PC-9 (cell line): Measurements from ENCODE around the gene CDIPT. TPM values are rescaled to one million over a fixed set of nuclear protein-coding genes. Genes with fewer than 3 reads are reported as not detected.

Source experiments
- BruUV-seq: library from RNA; stranded (reverse); fragments of 400-500 nt; replicated peaks from 2 replicates; lab custom pipeline; 2021; lab: Mats Ljungman, UMichigan
- CTCF ChIA-PET: fragments of 300-600 bp; sonication (Branson Sonifier 250); formaldehyde crosslinking; loops from one replicate; lab custom pipeline; 2022; ENCODE audit warnings: antibody characterized with exemption; lab: Charles Lee
- POLR2A ChIA-PET: fragments of 300-600 bp; sonication (Branson Sonifier 250); formaldehyde crosslinking; loops from one replicate; lab custom pipeline; 2022; ENCODE audit warnings: antibody characterized with exemption; ENCODE audit not compliant: unreplicated experiment; lab: Charles Lee
- DNase-seq, 2 experiments: peaks; one replicate each; pipeline versions ENCODE4 v3.0.0 to v3.0.0-alpha.2; 2015 to 2022; ENCODE audit warnings: mixed read lengths in 1 of 2
- H2AFZ ChIP-seq: fragments of 200-600 bp; sonication (generic); 2 replicates; pipeline ENCODE4 v1.8.1; 2017; ENCODE audit warnings: antibody characterized with exemption
- H3F3A ChIP-seq: fragments of 200-600 bp; sonication (generic); 2 replicates; pipeline ENCODE4 v1.8.1; 2017; ENCODE audit warnings: antibody characterized with exemption, mild to moderate bottlenecking, low read depth; ENCODE audit not compliant: insufficient read depth
- H3K27ac ChIP-seq: fragments of 200-600 bp; sonication (generic); 2 replicates; pipeline ENCODE4 v1.6.1; 2016; ENCODE audit warnings: mixed run types
- H3K27me3 ChIP-seq: fragments of 200-600 bp; sonication (generic); 2 replicates; pipeline ENCODE4 v1.6.1; 2016; ENCODE audit warnings: low read depth, mixed run types; ENCODE audit not compliant: insufficient read depth
- H3K36me3 ChIP-seq: fragments of 200-600 bp; sonication (generic); 2 replicates; pipeline ENCODE4 v1.6.1; 2016; ENCODE audit warnings: low read depth, mixed run types
- H3K4me1 ChIP-seq: fragments of 200-600 bp; sonication (generic); replicated peaks from 2 replicates; pipeline ENCODE4 v1.6.1; 2016; ENCODE audit warnings: mixed run types; ENCODE audit not compliant: insufficient read depth
- H3K4me2 ChIP-seq: fragments of 200-600 bp; sonication (generic); 2 replicates; pipeline ENCODE4 v1.6.1; 2017; ENCODE audit warnings: mixed run types
- H3K4me3 ChIP-seq: fragments of 200-600 bp; sonication (generic); 2 replicates; pipeline ENCODE4 v1.6.1; 2016; ENCODE audit warnings: mixed run types
- H3K79me2 ChIP-seq: fragments of 200-600 bp; sonication (generic); 2 replicates; pipeline ENCODE4 v1.6.1; 2017; ENCODE audit warnings: low read depth, mixed run types
- H3K9me2 ChIP-seq: fragments of 200-600 bp; sonication (generic); 2 replicates; pipeline ENCODE4 v1.8.1; 2017; ENCODE audit warnings: mild to moderate bottlenecking; ENCODE audit not compliant: insufficient read depth
- H3K9me3 ChIP-seq: fragments of 200-600 bp; sonication (generic); 2 replicates; pipeline ENCODE4 v1.8.1; 2016; ENCODE audit warnings: low read depth; ENCODE audit not compliant: insufficient read depth
- H4K20me1 ChIP-seq: fragments of 200-600 bp; sonication (generic); 2 replicates; pipeline ENCODE4 v1.8.1; 2017; ENCODE audit not compliant: insufficient read depth
- EZH2 ChIP-seq: fragments of 200-600 bp; sonication (generic); IDR thresholded peaks from 2 replicates; pipeline ENCODE4 v1.8.0; 2017; ENCODE audit warnings: antibody characterized with exemption, low read depth
- intact Hi-C: fragments of 100-400 bp; cut with micrococcal nuclease; formaldehyde crosslinking; loops from one replicate; pipeline ENCODE4 v1.10.0; 2022; ENCODE audit not compliant: unreplicated experiment
- total RNA-seq: library from RNA; stranded (reverse); gene quantifications from 2 replicates; pipeline ENCODE4 v1.2.3, GENCODE V29; 2021
- TF ChIP-seq, protein P1 (sequence below): fragments of 200-600 bp; sonication (generic); conservative IDR thresholded peaks from 2 replicates; pipeline ENCODE4 v1.6.1; 2017; ENCODE audit warnings: mixed run types, antibody characterized with exemption, mild to moderate bottlenecking, moderate library complexity

Gene CDIPT
- total RNA-seq, 1 experiment from 2014 or later: 90.6 TPM

GRCh38 chr16:29899516-29900101, 36.6 kb upstream of the CDIPT start, which contains the start of gene SEZ6L2:
TSS of gene SEZ6L2 (minus strand) at chr16:29899550. CDS start at chr16:29899019, 531 bp downstream.
- CTCF ChIA-PET: interaction anchor here (0.6 to 1.8 kb wide), 12 partner anchors 9 to 177 kb away, joined by 3 to 11 read pairs (median 6); partner anchors contain the start of genes PAGR1, TAOK2 and TMEM219
- POLR2A ChIA-PET: interaction anchor here (0.6 to 1.7 kb wide), 10 partner anchors 13 to 471 kb away, joined by 4 to 30 read pairs (median 6); partner anchors contain the start of gene TAOK2
- TF ChIP-seq EZH2: no peak
- TF ChIP-seq, protein P1, sequence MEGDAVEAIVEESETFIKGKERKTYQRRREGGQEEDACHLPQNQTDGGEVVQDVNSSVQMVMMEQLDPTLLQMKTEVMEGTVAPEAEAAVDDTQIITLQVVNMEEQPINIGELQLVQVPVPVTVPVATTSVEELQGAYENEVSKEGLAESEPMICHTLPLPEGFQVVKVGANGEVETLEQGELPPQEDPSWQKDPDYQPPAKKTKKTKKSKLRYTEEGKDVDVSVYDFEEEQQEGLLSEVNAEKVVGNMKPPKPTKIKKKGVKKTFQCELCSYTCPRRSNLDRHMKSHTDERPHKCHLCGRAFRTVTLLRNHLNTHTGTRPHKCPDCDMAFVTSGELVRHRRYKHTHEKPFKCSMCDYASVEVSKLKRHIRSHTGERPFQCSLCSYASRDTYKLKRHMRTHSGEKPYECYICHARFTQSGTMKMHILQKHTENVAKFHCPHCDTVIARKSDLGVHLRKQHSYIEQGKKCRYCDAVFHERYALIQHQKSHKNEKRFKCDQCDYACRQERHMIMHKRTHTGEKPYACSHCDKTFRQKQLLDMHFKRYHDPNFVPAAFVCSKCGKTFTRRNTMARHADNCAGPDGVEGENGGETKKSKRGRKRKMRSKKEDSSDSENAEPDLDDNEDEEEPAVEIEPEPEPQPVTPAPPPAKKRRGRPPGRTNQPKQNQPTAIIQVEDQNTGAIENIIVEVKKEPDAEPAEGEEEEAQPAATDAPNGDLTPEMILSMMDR: peak; percentile 68
- peak; percentile 90 to 91 for DNase-seq
- Histone ChIP-seq H3K4me2 (peak within 1 kb of the TSS; percentile 100), H3K79me2 (0 out of 2 replicates have a peak, but pooled peaks cover 5% of the 10 kb centered on the region), H3K36me3 (no peaks in the 10 kb centered on the region), H3F3A (peaks cover 10% of the 10 kb centered on the region), H3K27ac (peak within 1 kb of the TSS; percentile 51), H2AFZ (peak within 1 kb of the TSS; percentile 89), H4K20me1 (no peaks in the 10 kb centered on the region), H3K9me3 (no peaks in the 10 kb centered on the region), H3K9me2 (no peaks in the 10 kb centered on the region), H3K4me1 (peaks cover 16% of the 10 kb centered on the region; the same call in 1 of the 2 replicates), H3K4me3 (peak within 1 kb of the TSS; percentile 72), H3K27me3 (no peaks in the 10 kb centered on the region)
- no TSS peak for BruUV-seq
- intact Hi-C loops: loop anchor here (1.0 to 5.0 kb wide), 4 partner anchors 37 to 97 kb away; partner anchors contain the start of genes CDIPT, INO80E, MVP and TAOK2

- ChIA-PET CTCF (interaction anchor here (0.6 to 1.8 kb wide), 9 partner anchors 11 to 120 kb away, joined by 3 to 11 read pairs (median 6); partner anchors contain the start of genes PAGR1, TAOK2 and TMEM219), POLR2A (interaction anchor here (0.6 to 1.7 kb wide), 8 partner anchors 12 to 472 kb away, joined by 4 to 30 read pairs (median 6); partner anchors contain the start of gene TAOK2)
- Histone ChIP-seq H3K79me2 (0 out of 2 replicates have a peak, but pooled peaks cover 5% of the 10 kb centered on the region), H3K9me2 (no peaks in the 10 kb centered on the region), H3K27ac (peak overlapping the region; percentile 51), H3K36me3 (no peaks in the 10 kb centered on the region), H3F3A (peaks cover 10% of the 10 kb centered on the region), H2AFZ (peak overlapping the region; percentile 89), H4K20me1 (no peaks in the 10 kb centered on the region), H3K27me3 (no peaks in the 10 kb centered on the region), H3K4me3 (peak overlapping the region; percentile 72), H3K9me3 (no peaks in the 10 kb centered on the region), H3K4me2 (peak overlapping the region; percentile 100), H3K4me1 (peaks cover 16% of the 10 kb centered on the region; the same call in 1 of the 2 replicates)
- DNase-seq: peak; percentile 51 to 78
- intact Hi-C loops: loop anchor here (5.0 kb wide), 2 partner anchors 37 to 77 kb away; partner anchors contain the start of genes CDIPT and MVP
- TF ChIP-seq, protein P1: no peak
- no peak for TF ChIP-seq EZH2
- BruUV-seq: TSS peak; percentile 89
These were observed 35.9 kb upstream of the CDIPT start for GRCh38 chr16:29898804-29899515.
